Liver (tissue), 9 donors: Measurements from ENCODE around the gene CTNNA2. TPM values are rescaled to one million over a fixed set of nuclear protein-coding genes. Genes with fewer than 3 reads are reported as not detected.

Experiments used
- DNase-seq: peaks from one replicate; pipeline ENCODE4 v3.0.0-alpha.2; 2017; ENCODE audit warnings: low spot score
- H3K27ac ChIP-seq, 2 donors: one replicate each; pipeline ENCODE4 v1.7.0; 2013; ENCODE audit warnings: inconsistent platforms in 2 of 2, low read length in 2 of 2, control low read depth in 1 of 2, low read depth in 1 of 2, mild to moderate bottlenecking in 1 of 2
- H3K27me3 ChIP-seq, 4 donors: one replicate each; pipeline versions ENCODE4 v1.6.1 to v1.7.0; 2013; ENCODE audit warnings: low read length in 3 of 4, inconsistent platforms in 1 of 4, mild to moderate bottlenecking in 1 of 4, moderate library complexity in 1 of 4; ENCODE audit not compliant: control insufficient read depth in 4 of 4, insufficient read depth in 4 of 4
- H3K36me3 ChIP-seq, 4 donors: one replicate each; pipeline versions ENCODE4 v1.6.1 to v1.7.0; 2013; ENCODE audit warnings: low read length in 3 of 4, mild to moderate bottlenecking in 3 of 4, low read depth in 1 of 4, moderate library complexity in 1 of 4; ENCODE audit not compliant: control insufficient read depth in 4 of 4, insufficient read depth in 3 of 4
- H3K4me1 ChIP-seq, 4 donors: one replicate each; pipeline versions ENCODE4 v1.6.1 to v1.7.0; 2013; ENCODE audit warnings: low read length in 3 of 4, mild to moderate bottlenecking in 3 of 4, moderate library complexity in 1 of 4; ENCODE audit not compliant: control insufficient read depth in 4 of 4, insufficient read depth in 4 of 4
- H3K4me3 ChIP-seq, 3 donors: one replicate each; pipeline versions ENCODE4 v1.6.1 to v1.7.0; 2013; ENCODE audit warnings: low read length in 3 of 3, control low read depth in 1 of 3, low read depth in 1 of 3, mild to moderate bottlenecking in 1 of 3
- H3K9ac ChIP-seq, 2 donors: one replicate each; pipeline ENCODE4 v1.7.0; 2013; ENCODE audit warnings: low read length in 2 of 2, mild to moderate bottlenecking in 2 of 2, moderate library complexity in 2 of 2, control low read depth in 1 of 2, low read depth in 1 of 2
- H3K9me3 ChIP-seq, 4 donors: one replicate each; pipeline versions ENCODE4 v1.6.1 to v1.7.0; 2013; ENCODE audit warnings: low read length in 3 of 4; ENCODE audit not compliant: control insufficient read depth in 4 of 4
- EGR1 ChIP-seq, 2 donors: IDR thresholded peaks; 2 replicates each; pipeline ENCODE4 v1.6.1; 2016 to 2018; ENCODE audit warnings: antibody characterized with exemption in 2 of 2, low read depth in 2 of 2
- FOXA1 ChIP-seq: IDR thresholded peaks from 2 replicates; pipeline ENCODE4 v1.6.1; 2016; ENCODE audit warnings: antibody characterized with exemption
- FOXA2 ChIP-seq: IDR thresholded peaks from 2 replicates; pipeline ENCODE4 v1.6.1; 2016; ENCODE audit warnings: antibody characterized with exemption
- GABPA ChIP-seq, 2 donors: IDR thresholded peaks in 1 of 2; conservative IDR thresholded peaks in 1 of 2; 2 replicates each; pipeline ENCODE4 v1.6.1; 2016; ENCODE audit warnings: antibody characterized with exemption in 2 of 2, mild to moderate bottlenecking in 1 of 2, moderate library complexity in 1 of 2
- HNF4G ChIP-seq: IDR thresholded peaks from 2 replicates; pipeline ENCODE4 v1.6.1; 2016; ENCODE audit warnings: antibody characterized with exemption
- JUND ChIP-seq, 2 donors: IDR thresholded peaks; 2 replicates each; pipeline ENCODE4 v1.6.1; 2016; ENCODE audit warnings: antibody characterized with exemption in 2 of 2
- NR2F2 ChIP-seq: IDR thresholded peaks from 2 replicates; pipeline ENCODE4 v1.6.1; 2016; ENCODE audit warnings: antibody characterized with exemption
- RAD21 ChIP-seq, 2 donors: IDR thresholded peaks; 2 replicates each; pipeline ENCODE4 v1.6.1; 2016; ENCODE audit warnings: antibody characterized with exemption in 2 of 2, mild to moderate bottlenecking in 2 of 2
- RXRA ChIP-seq, 2 donors: IDR thresholded peaks; 2 replicates each; pipeline ENCODE4 v1.6.1; 2017 to 2018; ENCODE audit warnings: antibody characterized with exemption in 2 of 2, mild to moderate bottlenecking in 1 of 2
- SP1 ChIP-seq: IDR thresholded peaks from 2 replicates; pipeline ENCODE4 v1.6.1; 2018; ENCODE audit warnings: antibody characterized with exemption, mild to moderate bottlenecking
- YY1 ChIP-seq: IDR thresholded peaks from 2 replicates; pipeline ENCODE4 v1.6.1; 2016; ENCODE audit warnings: antibody characterized with exemption, mild to moderate bottlenecking
- WGBS: extraction: QIAGEN DNeasy Blood & Tissue Kit; methylation state at CpG from one replicate; pipeline ENCODE4 v1.1.7; 2013; 5-methylcytosine and 5-hydroxymethylcytosine counted together
- polyA plus RNA-seq, 2 donors: library from polyadenylated mRNA; stranded (reverse) in 1 of 2; unstranded in 1 of 2; fragments of 200-250 nt in 1 of 2; fragments of >200 nt in 1 of 2; fragmentation: Nextera tagmentation in 1 of 2; extraction: Ambion mirVana in 1 of 2; gene quantifications; one replicate each; pipeline versions ENCODE4 v1.2.1 to v1.2.3, GENCODE V29; 2013 to 2015
- total RNA-seq, 2 donors: library from RNA; depleted of rRNA; stranded (reverse); fragments of >200 nt; gene quantifications; one replicate each; pipeline ENCODE4 v1.2.3, GENCODE V29; 2014
- TF ChIP-seq, protein P1 (sequence below): IDR thresholded peaks from 2 replicates; pipeline ENCODE4 v1.6.1; 2016; ENCODE audit warnings: antibody characterized with exemption
- TF ChIP-seq, protein P2 (sequence below): IDR thresholded peaks from 2 replicates; pipeline ENCODE4 v1.6.1; 2016; ENCODE audit warnings: antibody characterized with exemption, mild to moderate bottlenecking
- TF ChIP-seq, protein P3 (sequence below): IDR thresholded peaks from 2 replicates; pipeline ENCODE4 v1.6.1; 2016; ENCODE audit warnings: antibody characterized with exemption
- donor health status: healthy.
- donor health status: healthy.
- donor health status: healthy.
- donor health status: healthy.
- donor health status: healthy.

The CTNNA2 gene
- total and polyA plus RNA-seq, 4 donors = 0.05 TPM; not detected in 3

DNA sequence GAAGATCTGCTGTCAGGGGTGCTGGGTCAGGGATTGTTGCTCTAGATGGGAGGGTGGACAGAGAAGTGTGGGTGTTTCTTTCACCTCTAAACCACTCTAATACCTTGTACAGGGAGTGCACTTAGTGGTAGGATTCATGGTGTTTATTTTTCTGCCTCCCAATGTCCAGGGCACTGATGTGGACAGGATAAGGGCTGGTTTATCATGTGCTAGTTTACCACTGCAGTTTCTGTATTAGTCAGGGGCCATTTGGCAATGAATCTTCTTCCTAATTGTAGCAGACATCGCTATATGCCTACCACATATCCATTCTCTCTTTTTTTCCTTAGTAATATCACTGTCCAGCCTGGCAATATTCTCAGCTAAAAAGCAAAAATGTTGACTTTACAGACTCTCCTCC is 842.0 kb downstream of the CTNNA2 start:
- Histone ChIP-seq H3K9ac (no peak overlapping the region), H3K4me3 (no peak overlapping the region), H3K27me3 (no peaks in the 10 kb centered on the region), H3K27ac (no peak overlapping the region), H3K9me3 (no peaks in the 10 kb centered on the region), H3K4me1 (no peaks in the 10 kb centered on the region), H3K36me3 (no peaks in the 10 kb centered on the region)
- no peak for DNase-seq
- 81% methylated on average over 1 of the region's 1 CpG for WGBS
- TF ChIP-seq HNF4G (no peak), GABPA (IDR thresholded peaks at IDR 0.05 in 1 of 2, conservative IDR thresholded peaks at IDR 0.05 in 1 of 2) (no peak), FOXA2 (no peak)
- TF ChIP-seq, protein P1, sequence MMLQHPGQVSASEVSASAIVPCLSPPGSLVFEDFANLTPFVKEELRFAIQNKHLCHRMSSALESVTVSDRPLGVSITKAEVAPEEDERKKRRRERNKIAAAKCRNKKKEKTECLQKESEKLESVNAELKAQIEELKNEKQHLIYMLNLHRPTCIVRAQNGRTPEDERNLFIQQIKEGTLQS = no peak

DNA sequence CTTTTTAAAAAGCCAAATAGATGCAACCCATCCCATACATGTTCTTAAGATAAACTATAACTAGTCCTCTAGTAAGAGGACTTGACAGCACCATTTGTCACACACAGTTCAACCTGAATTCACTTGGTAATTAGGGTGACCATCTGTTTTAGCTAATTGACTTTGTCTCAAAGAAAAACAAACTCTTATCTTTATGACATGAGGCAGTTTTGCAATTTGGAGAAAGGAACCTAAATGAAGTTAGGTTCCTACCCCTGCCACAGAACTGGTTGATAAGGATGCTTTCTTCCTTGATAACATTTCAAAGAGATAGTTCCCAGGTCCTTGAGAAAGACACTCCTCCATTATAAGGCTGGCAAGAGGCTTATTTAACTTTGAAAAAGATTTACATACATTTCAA is 849.1 kb downstream of the CTNNA2 start:
- Histone ChIP-seq H3K27me3 (peaks cover 0 to 5% (median 0%) of the 10 kb centered on the region in 4 donors), H3K4me3 (no peak overlapping the region), H3K9me3 (no peaks in the 10 kb centered on the region), H3K27ac (no peak overlapping the region), H3K36me3 (no peaks in the 10 kb centered on the region), H3K9ac (no peak overlapping the region), H3K4me1 (no peaks in the 10 kb centered on the region)
- no peak for DNase-seq
- TF ChIP-seq GABPA (IDR thresholded peaks at IDR 0.05 in 1 of 2, conservative IDR thresholded peaks at IDR 0.05 in 1 of 2) = no peak

DNA sequence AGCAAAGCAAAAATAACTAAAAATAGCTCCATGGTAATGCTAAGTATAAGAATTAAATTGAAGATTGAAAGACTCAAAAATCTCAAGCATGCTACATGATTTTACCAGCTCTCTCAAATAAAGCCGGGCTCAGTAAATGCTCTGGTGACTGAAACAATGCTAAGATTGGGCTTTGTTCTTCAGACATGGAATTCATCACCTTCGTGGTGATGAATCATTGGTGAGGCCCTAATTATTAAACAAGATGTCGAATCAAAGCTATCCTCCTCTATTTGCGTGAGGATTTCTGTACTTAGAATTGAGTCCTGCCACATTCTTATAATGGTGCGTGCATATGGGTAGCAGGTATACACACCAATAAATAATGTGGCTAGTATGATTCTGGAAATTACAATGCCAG is 850.5 kb downstream of the CTNNA2 start:
- 58% methylated on average over 5 of the region's 5 CpGs for WGBS
- no peak for TF ChIP-seq FOXA2
- TF ChIP-seq SP1 = no peak
- no peak for TF ChIP-seq NR2F2
- Histone ChIP-seq H3K9ac (no peak overlapping the region), H3K27me3 (peaks cover 0 to 5% (median 0%) of the 10 kb centered on the region in 4 donors), H3K4me3 (no peak overlapping the region), H3K4me1 (no peaks in the 10 kb centered on the region), H3K36me3 (no peaks in the 10 kb centered on the region), H3K27ac (no peak overlapping the region), H3K9me3 (no peaks in the 10 kb centered on the region)
- no peak for DNase-seq

DNA sequence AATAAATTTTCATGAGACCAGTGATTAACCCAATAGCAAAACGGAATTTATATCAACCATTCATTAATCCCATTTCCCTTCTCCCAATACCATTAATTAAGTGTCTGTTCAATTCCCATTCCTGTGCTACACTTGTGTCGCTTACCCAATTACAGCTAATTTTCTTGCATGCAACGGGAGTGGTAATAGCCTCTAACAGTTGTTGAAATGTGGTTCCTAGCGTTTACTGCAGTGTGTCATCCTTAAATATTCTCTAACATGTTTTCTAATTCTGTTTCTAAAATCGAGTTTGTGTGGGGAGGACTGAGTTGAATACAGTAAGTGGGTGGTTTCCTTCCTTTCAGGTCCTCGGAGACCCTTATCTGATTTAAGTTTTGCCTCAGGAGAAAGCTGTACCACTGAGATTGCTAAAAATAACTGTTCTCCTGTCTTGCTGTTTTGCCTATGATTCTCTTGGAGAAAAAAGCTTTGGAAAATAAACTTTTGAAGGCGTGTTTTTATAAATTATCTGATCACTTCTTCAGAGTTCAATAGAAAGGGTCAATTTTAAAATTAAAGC is 851.0 kb downstream of the CTNNA2 start:
- peaks cover 0 to 5% (median 0%) of the 10 kb centered on the region in 4 donors for H3K27me3 ChIP-seq

DNA sequence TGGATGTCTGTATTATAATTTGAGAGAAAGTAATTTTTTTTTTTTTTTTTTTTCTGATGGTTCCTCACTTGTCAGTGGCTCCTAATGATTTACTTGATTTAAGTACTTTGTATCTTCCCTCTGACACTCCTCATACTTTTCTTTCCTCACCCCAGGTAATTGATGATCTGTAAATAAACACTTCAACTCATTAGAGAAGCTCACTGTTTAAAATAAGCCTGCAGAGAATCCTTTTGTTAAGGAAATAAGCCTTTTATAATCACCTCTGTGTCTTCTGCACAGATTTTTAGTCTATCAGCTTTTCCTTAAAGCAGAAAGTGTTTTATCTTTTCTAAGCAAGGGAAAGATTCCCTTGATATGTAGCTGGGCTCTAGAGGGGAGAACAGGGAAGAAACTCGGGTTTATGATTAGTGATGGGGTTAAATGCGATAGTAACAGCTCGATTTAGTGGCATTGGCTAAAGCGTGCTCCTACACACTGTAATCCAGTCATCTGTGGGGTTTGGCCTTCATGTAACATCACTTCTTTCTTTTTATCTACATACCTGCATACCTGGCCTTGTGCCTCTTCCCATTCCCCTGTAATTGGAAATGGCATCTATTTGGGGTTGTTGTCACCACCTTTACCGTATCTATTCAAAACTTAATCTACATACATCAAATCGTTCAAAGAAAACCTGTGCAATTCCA is 851.8 kb downstream of the CTNNA2 start:
- Histone ChIP-seq H3K4me1 (no peaks in the 10 kb centered on the region), H3K9me3 (no peaks in the 10 kb centered on the region), H3K27me3 (peaks cover 0 to 5% (median 0%) of the 10 kb centered on the region in 4 donors), H3K36me3 (no peaks in the 10 kb centered on the region), H3K27ac (no peak overlapping the region), H3K9ac (no peak overlapping the region), H3K4me3 (no peak overlapping the region)
- 40% methylated on average over 6 of the region's 6 CpGs for WGBS
- no peak for DNase-seq
- TF ChIP-seq, protein P2, sequence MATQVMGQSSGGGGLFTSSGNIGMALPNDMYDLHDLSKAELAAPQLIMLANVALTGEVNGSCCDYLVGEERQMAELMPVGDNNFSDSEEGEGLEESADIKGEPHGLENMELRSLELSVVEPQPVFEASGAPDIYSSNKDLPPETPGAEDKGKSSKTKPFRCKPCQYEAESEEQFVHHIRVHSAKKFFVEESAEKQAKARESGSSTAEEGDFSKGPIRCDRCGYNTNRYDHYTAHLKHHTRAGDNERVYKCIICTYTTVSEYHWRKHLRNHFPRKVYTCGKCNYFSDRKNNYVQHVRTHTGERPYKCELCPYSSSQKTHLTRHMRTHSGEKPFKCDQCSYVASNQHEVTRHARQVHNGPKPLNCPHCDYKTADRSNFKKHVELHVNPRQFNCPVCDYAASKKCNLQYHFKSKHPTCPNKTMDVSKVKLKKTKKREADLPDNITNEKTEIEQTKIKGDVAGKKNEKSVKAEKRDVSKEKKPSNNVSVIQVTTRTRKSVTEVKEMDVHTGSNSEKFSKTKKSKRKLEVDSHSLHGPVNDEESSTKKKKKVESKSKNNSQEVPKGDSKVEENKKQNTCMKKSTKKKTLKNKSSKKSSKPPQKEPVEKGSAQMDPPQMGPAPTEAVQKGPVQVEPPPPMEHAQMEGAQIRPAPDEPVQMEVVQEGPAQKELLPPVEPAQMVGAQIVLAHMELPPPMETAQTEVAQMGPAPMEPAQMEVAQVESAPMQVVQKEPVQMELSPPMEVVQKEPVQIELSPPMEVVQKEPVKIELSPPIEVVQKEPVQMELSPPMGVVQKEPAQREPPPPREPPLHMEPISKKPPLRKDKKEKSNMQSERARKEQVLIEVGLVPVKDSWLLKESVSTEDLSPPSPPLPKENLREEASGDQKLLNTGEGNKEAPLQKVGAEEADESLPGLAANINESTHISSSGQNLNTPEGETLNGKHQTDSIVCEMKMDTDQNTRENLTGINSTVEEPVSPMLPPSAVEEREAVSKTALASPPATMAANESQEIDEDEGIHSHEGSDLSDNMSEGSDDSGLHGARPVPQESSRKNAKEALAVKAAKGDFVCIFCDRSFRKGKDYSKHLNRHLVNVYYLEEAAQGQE = no peak
- TF ChIP-seq YY1 (no peak), JUND (IDR thresholded peaks at IDR 0.05) (no peak), RXRA (IDR thresholded peaks at IDR 0.05) (no peak), SP1 (no peak), GABPA (IDR thresholded peaks at IDR 0.05 in 1 of 2, conservative IDR thresholded peaks at IDR 0.05 in 1 of 2) (no peak), EGR1 (IDR thresholded peaks at IDR 0.05; ENCODE audit: low read depth in 2 of 2) (no peak)
- TF ChIP-seq, protein P3, sequence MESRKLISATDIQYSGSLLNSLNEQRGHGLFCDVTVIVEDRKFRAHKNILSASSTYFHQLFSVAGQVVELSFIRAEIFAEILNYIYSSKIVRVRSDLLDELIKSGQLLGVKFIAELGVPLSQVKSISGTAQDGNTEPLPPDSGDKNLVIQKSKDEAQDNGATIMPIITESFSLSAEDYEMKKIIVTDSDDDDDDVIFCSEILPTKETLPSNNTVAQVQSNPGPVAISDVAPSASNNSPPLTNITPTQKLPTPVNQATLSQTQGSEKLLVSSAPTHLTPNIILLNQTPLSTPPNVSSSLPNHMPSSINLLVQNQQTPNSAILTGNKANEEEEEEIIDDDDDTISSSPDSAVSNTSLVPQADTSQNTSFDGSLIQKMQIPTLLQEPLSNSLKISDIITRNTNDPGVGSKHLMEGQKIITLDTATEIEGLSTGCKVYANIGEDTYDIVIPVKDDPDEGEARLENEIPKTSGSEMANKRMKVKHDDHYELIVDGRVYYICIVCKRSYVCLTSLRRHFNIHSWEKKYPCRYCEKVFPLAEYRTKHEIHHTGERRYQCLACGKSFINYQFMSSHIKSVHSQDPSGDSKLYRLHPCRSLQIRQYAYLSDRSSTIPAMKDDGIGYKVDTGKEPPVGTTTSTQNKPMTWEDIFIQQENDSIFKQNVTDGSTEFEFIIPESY = no peak

More for the DNA sequence above, 851.0 kb downstream of the CTNNA2 start:
- H3K36me3 ChIP-seq = no peaks in the 10 kb centered on the region
- TF ChIP-seq FOXA1 (no peak), RAD21 (IDR thresholded peaks at IDR 0.05) (no peak)
- H3K9me3 ChIP-seq = no peaks in the 10 kb centered on the region
- H3K4me3 ChIP-seq = no peak overlapping the region
- no peaks in the 10 kb centered on the region for H3K4me1 ChIP-seq
- WGBS = 24% methylated on average over 7 of the region's 7 CpGs
- DNase-seq = no peak
- H3K27ac ChIP-seq = no peak overlapping the region
- no peak overlapping the region for H3K9ac ChIP-seq
